Effector memory CD4-positive, alpha-beta T cell (primary cell): ENCODE data around the gene TANC1.

Experiments
- DNase-seq, 3 donors: peaks; one replicate each; pipeline ENCODE4 v3.0.0-alpha.2; 2020
- H3K27ac ChIP-seq: 2 replicates; pipeline ENCODE4 v1.7.0; 2013; ENCODE audit warnings: mild to moderate bottlenecking, low read length, moderate library complexity; ENCODE audit not compliant: insufficient read depth, poor library complexity, severe bottlenecking
- H3K27me3 ChIP-seq: replicated peaks from 2 replicates; pipeline ENCODE4 v1.7.0; 2013; ENCODE audit warnings: mild to moderate bottlenecking, low read length; ENCODE audit not compliant: insufficient read depth, control insufficient read depth, poor library complexity, severe bottlenecking
- H3K36me3 ChIP-seq: 2 replicates; pipeline ENCODE4 v1.7.0; 2013; ENCODE audit warnings: mild to moderate bottlenecking, low read length, moderate library complexity; ENCODE audit not compliant: control insufficient read depth, insufficient read depth
- H3K4me1 ChIP-seq: 2 replicates; pipeline ENCODE4 v1.7.0; 2013; ENCODE audit warnings: low read length, mild to moderate bottlenecking; ENCODE audit not compliant: control insufficient read depth, insufficient read depth, poor library complexity, severe bottlenecking
- H3K4me3 ChIP-seq: 2 replicates; pipeline ENCODE4 v1.7.0; 2013; ENCODE audit warnings: low read length, low read depth, mild to moderate bottlenecking; ENCODE audit not compliant: insufficient read depth, poor library complexity, severe bottlenecking
- H3K9me3 ChIP-seq: 2 replicates; pipeline ENCODE4 v1.7.0; 2013; ENCODE audit warnings: mild to moderate bottlenecking, low read length, moderate library complexity; ENCODE audit not compliant: control insufficient read depth

The TANC1 gene

GRCh38 chr2:159069229-159069628, 100.8 kb downstream of the TANC1 start:
- Histone ChIP-seq H3K27me3 (no peaks in the 10 kb centered on the region), H3K27ac (no peak overlapping the region), H3K4me1 (no peaks in the 10 kb centered on the region), H3K36me3 (no peaks in the 10 kb centered on the region), H3K9me3 (no peaks in the 10 kb centered on the region), H3K4me3 (no peak overlapping the region)
- no peak for DNase-seq

- Histone ChIP-seq H3K27me3 (no peaks in the 10 kb centered on the region), H3K27ac (no peak overlapping the region), H3K9me3 (no peaks in the 10 kb centered on the region), H3K36me3 (no peaks in the 10 kb centered on the region), H3K4me3 (no peak overlapping the region), H3K4me1 (no peaks in the 10 kb centered on the region)
- no peak for DNase-seq
Observed at GRCh38 chr2:159070235-159070634, 101.8 kb downstream of the TANC1 start.

DNA sequence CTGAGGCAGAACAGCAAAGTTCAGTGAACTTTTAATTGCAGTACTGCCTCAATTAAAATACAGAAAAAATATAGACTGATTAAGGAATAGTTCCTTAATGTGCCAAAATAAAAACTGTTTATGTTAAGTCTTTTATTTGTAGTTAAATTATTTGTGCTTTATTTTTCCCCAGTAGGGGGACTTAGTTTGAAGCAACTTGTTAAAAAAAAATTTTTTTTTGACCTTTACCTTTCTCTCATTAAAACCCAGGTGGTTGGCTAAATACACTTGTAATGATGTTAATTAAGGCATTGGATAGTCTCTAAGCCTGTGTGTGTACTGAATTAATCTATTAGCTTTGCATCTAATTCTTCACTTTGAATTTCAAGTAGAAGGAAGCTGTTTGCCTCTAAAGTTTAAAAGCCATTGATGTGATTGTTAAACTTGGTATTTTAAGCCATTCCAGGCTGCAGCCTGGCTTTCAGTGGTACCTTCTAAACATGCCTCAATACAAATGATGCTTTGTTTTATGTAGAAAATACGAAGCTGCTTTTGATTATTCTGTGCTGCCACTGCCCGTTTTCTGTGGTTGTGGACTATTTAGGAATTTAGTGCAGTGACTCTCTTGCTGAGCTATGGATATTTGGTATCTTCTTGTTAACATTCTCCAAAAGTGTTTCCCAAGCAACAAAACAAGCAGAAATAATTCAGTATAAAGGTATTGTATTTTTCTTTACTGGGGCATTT, 102.9 kb downstream of the TANC1 start:
- no peak overlapping the region for H3K4me3 ChIP-seq
- DNase-seq: no peak
- H3K27me3 ChIP-seq: no peaks in the 10 kb centered on the region
- H3K4me1 ChIP-seq: no peaks in the 10 kb centered on the region
- H3K9me3 ChIP-seq: no peaks in the 10 kb centered on the region
- no peaks in the 10 kb centered on the region for H3K36me3 ChIP-seq
- H3K27ac ChIP-seq: no peak overlapping the region

- no peaks in the 10 kb centered on the region for H3K36me3 ChIP-seq
- H3K27ac ChIP-seq: no peak overlapping the region
- no peaks in the 10 kb centered on the region for H3K9me3 ChIP-seq
- no peak overlapping the region for H3K4me3 ChIP-seq
- DNase-seq: no peak
- H3K4me1 ChIP-seq: no peaks in the 10 kb centered on the region
- no peaks in the 10 kb centered on the region for H3K27me3 ChIP-seq
Observed at GRCh38 chr2:159072795-159073194, 104.4 kb downstream of the TANC1 start.

DNA sequence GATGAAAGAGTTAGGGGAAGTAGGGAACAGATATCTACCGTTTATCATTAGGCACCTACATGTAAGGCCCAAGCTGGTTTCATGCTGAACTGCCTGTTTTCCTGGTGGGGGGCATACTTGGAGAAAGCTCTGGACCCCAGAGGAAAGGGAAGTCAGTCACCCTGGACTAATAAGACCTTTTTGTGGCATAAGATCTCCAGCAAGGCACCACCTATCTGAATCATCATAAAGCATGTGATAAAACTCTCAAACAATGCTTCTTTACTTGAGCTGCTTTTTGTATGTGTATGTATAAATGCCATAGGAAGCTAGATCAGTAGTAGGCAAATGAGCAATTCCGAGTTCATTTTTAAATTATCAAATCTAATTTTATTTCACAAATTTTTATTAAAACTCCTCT, 104.8 kb downstream of the TANC1 start:
- no peak overlapping the region for H3K27ac ChIP-seq

GRCh38 chr2:159074605-159075004, 106.2 kb downstream of the TANC1 start:
- no peaks in the 10 kb centered on the region for H3K4me1 ChIP-seq
- no peaks in the 10 kb centered on the region for H3K36me3 ChIP-seq
- H3K27ac ChIP-seq: no peak overlapping the region
- H3K27me3 ChIP-seq: no peaks in the 10 kb centered on the region
- H3K4me3 ChIP-seq: no peak overlapping the region
- no peaks in the 10 kb centered on the region for H3K9me3 ChIP-seq
- DNase-seq: no peak

More for the DNA sequence above, 104.8 kb downstream of the TANC1 start:
- Histone ChIP-seq H3K36me3 (no peaks in the 10 kb centered on the region), H3K4me1 (no peaks in the 10 kb centered on the region), H3K9me3 (no peaks in the 10 kb centered on the region), H3K4me3 (no peak overlapping the region), H3K27me3 (no peaks in the 10 kb centered on the region)
- DNase-seq: no peak

- no peaks in the 10 kb centered on the region for H3K9me3 ChIP-seq
- no peaks in the 10 kb centered on the region for H3K27me3 ChIP-seq
- H3K4me1 ChIP-seq: no peaks in the 10 kb centered on the region
- no peak overlapping the region for H3K27ac ChIP-seq
- H3K36me3 ChIP-seq: no peaks in the 10 kb centered on the region
- H3K4me3 ChIP-seq: no peak overlapping the region
- no peak for DNase-seq
Observed at GRCh38 chr2:159075727-159076126, 107.3 kb downstream of the TANC1 start.

- no peaks in the 10 kb centered on the region for H3K36me3 ChIP-seq
- DNase-seq: no peak
- H3K27me3 ChIP-seq: no peaks in the 10 kb centered on the region
- no peak overlapping the region for H3K4me3 ChIP-seq
- no peaks in the 10 kb centered on the region for H3K4me1 ChIP-seq
- H3K27ac ChIP-seq: no peak overlapping the region
- no peaks in the 10 kb centered on the region for H3K9me3 ChIP-seq
Observed at GRCh38 chr2:159076241-159076640, 107.8 kb downstream of the TANC1 start.

DNA sequence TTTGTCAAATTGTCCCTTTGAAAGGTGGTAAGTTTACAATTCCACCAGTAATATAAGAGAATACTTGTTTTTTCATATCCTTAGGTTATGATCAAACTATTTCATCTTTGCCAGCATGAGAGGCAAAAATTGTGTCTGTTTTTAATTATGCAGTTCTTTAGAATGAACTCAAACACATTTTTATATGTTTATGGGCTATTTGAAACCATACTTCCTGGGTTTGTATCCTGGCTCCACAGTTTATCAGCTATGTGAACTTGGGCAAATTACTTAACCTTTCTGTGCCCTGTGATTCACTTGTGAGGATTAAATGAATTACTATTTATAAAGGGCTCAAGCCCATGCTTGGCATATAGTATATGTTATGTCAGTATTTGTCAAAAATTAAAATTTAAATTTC, 109.4 kb downstream of the TANC1 start:
- Histone ChIP-seq H3K36me3 (no peaks in the 10 kb centered on the region), H3K27ac (no peak overlapping the region), H3K4me1 (no peaks in the 10 kb centered on the region), H3K27me3 (no peaks in the 10 kb centered on the region), H3K9me3 (no peaks in the 10 kb centered on the region), H3K4me3 (no peak overlapping the region)
- no peak for DNase-seq

- Histone ChIP-seq H3K9me3 (no peaks in the 10 kb centered on the region), H3K27ac (no peak overlapping the region), H3K4me3 (no peak overlapping the region), H3K36me3 (no peaks in the 10 kb centered on the region), H3K4me1 (no peaks in the 10 kb centered on the region), H3K27me3 (no peaks in the 10 kb centered on the region)
- no peak for DNase-seq
Observed at GRCh38 chr2:159078443-159078842, 110.0 kb downstream of the TANC1 start.
